Measurements from ENCODE around the gene LRRC23.

Gene LRRC23

GRCh38 chr12:6960593-6961277 is 56.1 kb downstream of the LRRC23 start:
- Histone ChIP-seq H3K27me3 (ENCODE audit: control insufficient read depth, insufficient read depth, low read length) (no peaks in the 10 kb centered on the region), H3K36me3 (ENCODE audit: control insufficient read depth, insufficient read depth, low read length) (peaks cover 10% of the 10 kb centered on the region), H3K4me3 (ENCODE audit: low read depth, low read length) (peak overlapping the region; percentile 18), H3K4me1 (ENCODE audit: control insufficient read depth, insufficient read depth, low read length) (peaks cover 14% of the 10 kb centered on the region), H3K9me3 (ENCODE audit: control insufficient read depth, insufficient read depth, low read length) (no peaks in the 10 kb centered on the region), H3K9ac (ENCODE audit: low read depth, low read length) (peak overlapping the region; percentile 65)

GRCh38 chr12:6961278-6961694 is 56.7 kb downstream of the LRRC23 start:
- Histone ChIP-seq H3K4me3 (ENCODE audit: low read depth, low read length) (peak overlapping the region; percentile 91), H3K9me3 (ENCODE audit: control insufficient read depth, insufficient read depth, low read length) (no peaks in the 10 kb centered on the region), H3K4me1 (ENCODE audit: control insufficient read depth, insufficient read depth, low read length) (peaks cover 14% of the 10 kb centered on the region), H3K27me3 (ENCODE audit: control insufficient read depth, insufficient read depth, low read length) (no peaks in the 10 kb centered on the region), H3K9ac (ENCODE audit: low read depth, low read length) (peak overlapping the region; percentile 65), H3K36me3 (ENCODE audit: control insufficient read depth, insufficient read depth, low read length) (peaks cover 9% of the 10 kb centered on the region)

- H3K9me3 ChIP-seq (ENCODE audit: control insufficient read depth, insufficient read depth, low read length), result no peaks in the 10 kb centered on the region
- H3K9ac ChIP-seq (ENCODE audit: low read depth, low read length), result peak overlapping the region; percentile 65
- H3K27me3 ChIP-seq (ENCODE audit: control insufficient read depth, insufficient read depth, low read length), result no peaks in the 10 kb centered on the region
- H3K4me3 ChIP-seq (ENCODE audit: low read depth, low read length), result peak overlapping the region; percentile 91
- H3K36me3 ChIP-seq (ENCODE audit: control insufficient read depth, insufficient read depth, low read length), result peaks cover 12% of the 10 kb centered on the region
- peaks cover 14% of the 10 kb centered on the region for H3K4me1 ChIP-seq (ENCODE audit: control insufficient read depth, insufficient read depth, low read length)
Measured at GRCh38 chr12:6961695-6962284, 57.2 kb downstream of the LRRC23 start.

- Histone ChIP-seq H3K27me3 (ENCODE audit: control insufficient read depth, insufficient read depth, low read length) (no peaks in the 10 kb centered on the region), H3K9me3 (ENCODE audit: control insufficient read depth, insufficient read depth, low read length) (no peaks in the 10 kb centered on the region), H3K4me3 (ENCODE audit: low read depth, low read length) (peak overlapping the region; percentile 91), H3K9ac (ENCODE audit: low read depth, low read length) (peak overlapping the region; percentile 83), H3K36me3 (ENCODE audit: control insufficient read depth, insufficient read depth, low read length) (peaks cover 18% of the 10 kb centered on the region), H3K4me1 (ENCODE audit: control insufficient read depth, insufficient read depth, low read length) (peaks cover 14% of the 10 kb centered on the region)
Measured at GRCh38 chr12:6962285-6963015, 57.8 kb downstream of the LRRC23 start.

- Histone ChIP-seq H3K36me3 (ENCODE audit: control insufficient read depth, insufficient read depth, low read length) (peaks cover 23% of the 10 kb centered on the region), H3K4me3 (ENCODE audit: low read depth, low read length) (peak overlapping the region; percentile 91), H3K27me3 (ENCODE audit: control insufficient read depth, insufficient read depth, low read length) (no peaks in the 10 kb centered on the region), H3K4me1 (ENCODE audit: control insufficient read depth, insufficient read depth, low read length) (peaks cover 14% of the 10 kb centered on the region), H3K9ac (ENCODE audit: low read depth, low read length) (peak overlapping the region; percentile 91), H3K9me3 (ENCODE audit: control insufficient read depth, insufficient read depth, low read length) (no peaks in the 10 kb centered on the region)
Measured at GRCh38 chr12:6963016-6963731, 58.6 kb downstream of the LRRC23 start.
